Tibial nerve (tissue), 3 donors: ENCODE data around the gene SLC9A9.

ENCODE experiments used
- CTCF ChIP-seq, 5 experiments: fragments of 200-600 bp in 3 of 5; fragments of 450-650 bp in 2 of 5; sonication (generic) in 3 of 5; IDR thresholded peaks; one replicate each; pipeline ENCODE4 v1.5.1; 2016 to 2019; ENCODE audit warnings: antibody characterized with exemption in 5 of 5, mild to moderate bottlenecking in 3 of 5, moderate library complexity in 2 of 5
- POLR2A ChIP-seq, 2 donors: fragments of 450-650 bp; IDR thresholded peaks; one replicate each; pipeline ENCODE4 v1.6.1; 2017; ENCODE audit warnings: antibody characterized with exemption in 2 of 2, mild to moderate bottlenecking in 2 of 2, moderate library complexity in 2 of 2

GRCh38 chr3:143486611-143487010, 361.7 kb downstream of the SLC9A9 start:
- TF ChIP-seq CTCF (IDR thresholded peaks at IDR 0.05) (no peak), POLR2A (IDR thresholded peaks at IDR 0.05) (no peak)
